ENCODE data around the gene ETS1.

DNA sequence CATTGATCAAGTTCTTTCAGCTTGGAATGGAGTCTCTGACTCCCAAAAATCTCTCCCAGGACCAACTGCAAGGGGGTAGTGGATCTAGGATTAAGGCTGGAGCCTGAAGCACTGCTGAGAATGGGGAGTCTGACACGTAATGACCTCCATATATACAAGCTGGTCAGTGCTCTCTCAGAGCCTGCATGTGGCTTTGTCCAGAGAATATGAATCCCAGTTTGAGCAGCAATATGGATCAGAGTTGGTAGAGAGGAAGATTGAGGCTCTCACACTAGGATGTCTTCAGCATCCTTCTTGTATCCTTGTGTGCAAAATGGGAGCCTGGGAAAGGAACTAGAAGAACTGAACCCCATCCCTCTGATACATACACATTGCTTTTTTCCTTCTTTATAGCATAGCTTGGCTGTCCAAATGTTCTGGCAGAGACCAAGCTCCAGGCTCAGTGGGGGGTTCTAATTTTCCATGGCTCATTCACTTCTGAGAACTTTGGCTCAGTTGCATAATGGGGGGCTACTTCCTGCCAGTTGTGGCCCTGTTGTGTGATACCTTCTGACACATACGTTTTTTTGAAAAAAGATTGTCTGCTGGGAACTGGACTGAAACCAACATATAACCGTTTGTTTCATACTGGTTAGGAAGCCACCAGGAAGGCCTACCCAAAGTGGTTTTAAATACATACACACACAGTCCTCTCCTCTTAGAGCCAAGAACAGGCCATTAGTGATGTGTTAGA lies 138.2 kb downstream of the ETS1 start:
- TF ChIP-seq, protein P1, sequence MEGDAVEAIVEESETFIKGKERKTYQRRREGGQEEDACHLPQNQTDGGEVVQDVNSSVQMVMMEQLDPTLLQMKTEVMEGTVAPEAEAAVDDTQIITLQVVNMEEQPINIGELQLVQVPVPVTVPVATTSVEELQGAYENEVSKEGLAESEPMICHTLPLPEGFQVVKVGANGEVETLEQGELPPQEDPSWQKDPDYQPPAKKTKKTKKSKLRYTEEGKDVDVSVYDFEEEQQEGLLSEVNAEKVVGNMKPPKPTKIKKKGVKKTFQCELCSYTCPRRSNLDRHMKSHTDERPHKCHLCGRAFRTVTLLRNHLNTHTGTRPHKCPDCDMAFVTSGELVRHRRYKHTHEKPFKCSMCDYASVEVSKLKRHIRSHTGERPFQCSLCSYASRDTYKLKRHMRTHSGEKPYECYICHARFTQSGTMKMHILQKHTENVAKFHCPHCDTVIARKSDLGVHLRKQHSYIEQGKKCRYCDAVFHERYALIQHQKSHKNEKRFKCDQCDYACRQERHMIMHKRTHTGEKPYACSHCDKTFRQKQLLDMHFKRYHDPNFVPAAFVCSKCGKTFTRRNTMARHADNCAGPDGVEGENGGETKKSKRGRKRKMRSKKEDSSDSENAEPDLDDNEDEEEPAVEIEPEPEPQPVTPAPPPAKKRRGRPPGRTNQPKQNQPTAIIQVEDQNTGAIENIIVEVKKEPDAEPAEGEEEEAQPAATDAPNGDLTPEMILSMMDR (IDR thresholded peaks at IDR 0.05): no peak
- TF ChIP-seq EZH2 (IDR thresholded peaks at IDR 0.05): no peak
